HG03460 (cell line): Measurements from ENCODE around the gene MAMDC4.
A peak's percentile ranks its signal among the peaks of the same experiment; 100 is the strongest.

Source experiments
- ATAC-seq: cut with Tn5 transposase; IDR thresholded peaks from one replicate; pipeline ENCODE4 v1.9.1; 2021; ENCODE audit not compliant: unreplicated experiment

Gene MAMDC4

GRCh38 chr9:136886610-136887597, 34.8 kb downstream of the MAMDC4 start:
- ATAC-seq: peak; percentile 34

GRCh38 chr9:136888454-136888853, 36.3 kb downstream of the MAMDC4 start:
- ATAC-seq: no peak

- ATAC-seq: no peak
Observed at GRCh38 chr9:136889858-136890257, 37.7 kb downstream of the MAMDC4 start.

GRCh38 chr9:136890661-136891060, 38.5 kb downstream of the MAMDC4 start:
- ATAC-seq: no peak

- ATAC-seq: no peak
Observed at GRCh38 chr9:136896027-136896426, 43.9 kb downstream of the MAMDC4 start.

GRCh38 chr9:136898483-136899100, 46.4 kb downstream of the MAMDC4 start:
- no peak for ATAC-seq

GRCh38 chr9:136899196-136899595, 47.0 kb downstream of the MAMDC4 start:
- ATAC-seq: no peak

- no peak for ATAC-seq
Observed at GRCh38 chr9:136900556-136900955, 48.4 kb downstream of the MAMDC4 start.

GRCh38 chr9:136900988-136901515, 48.9 kb downstream of the MAMDC4 start:
- ATAC-seq: no peak

- ATAC-seq: peak; percentile 48
Observed at GRCh38 chr9:136901516-136902258, 49.5 kb downstream of the MAMDC4 start.

- peak; percentile 44 for ATAC-seq
Observed at GRCh38 chr9:136902259-136902821, 50.2 kb downstream of the MAMDC4 start.

- no peak for ATAC-seq
Observed at GRCh38 chr9:136903041-136903554, 51.0 kb downstream of the MAMDC4 start.

- no peak for ATAC-seq
Observed at GRCh38 chr9:136906266-136906665, 54.1 kb downstream of the MAMDC4 start.

- no peak for ATAC-seq
Observed at GRCh38 chr9:136907011-136907914, 55.1 kb downstream of the MAMDC4 start.
